Activated CD4-positive, alpha-beta T cell treated with anti-CD3 and anti-CD28 coated beads for 4 hours (primary cell): Measurements from ENCODE around the gene GRIN2A.

Experiments
- DNase-seq, 2 donors: peaks; one replicate each; pipeline ENCODE4 v3.0.0-alpha.2; 2020

GRIN2A gene

GRCh38 chr16:9805109-9805508, 377.1 kb downstream of the GRIN2A start:
- no peak for DNase-seq

GRCh38 chr16:9802160-9802559, 380.1 kb downstream of the GRIN2A start:
- DNase-seq = no peak

- no peak for DNase-seq
Observed at GRCh38 chr16:9801651-9802050, 380.6 kb downstream of the GRIN2A start.

GRCh38 chr16:9800186-9800738, 382.0 kb downstream of the GRIN2A start:
- DNase-seq = no peak

GRCh38 chr16:9798952-9799580, 383.2 kb downstream of the GRIN2A start:
- no peak for DNase-seq

DNA sequence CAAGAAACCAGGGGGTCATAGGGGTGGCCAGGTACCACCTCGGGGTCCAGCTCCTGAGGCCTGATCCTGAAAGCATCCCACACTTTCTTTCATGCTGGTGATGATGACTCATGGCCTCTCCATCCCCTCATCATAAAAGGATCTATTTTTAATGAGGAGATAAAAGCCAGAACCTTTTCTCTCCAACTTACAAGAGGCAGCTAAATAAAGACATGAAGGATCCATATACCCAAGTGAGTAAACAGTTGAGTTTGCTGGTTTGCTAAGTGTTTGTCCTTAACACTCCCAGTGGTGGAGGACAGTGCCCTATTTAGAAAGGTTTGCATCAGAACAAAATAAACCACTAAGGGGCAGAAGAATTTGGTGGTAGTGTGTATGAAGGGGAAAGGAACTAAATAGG, 383.8 kb downstream of the GRIN2A start:
- no peak for DNase-seq

DNA sequence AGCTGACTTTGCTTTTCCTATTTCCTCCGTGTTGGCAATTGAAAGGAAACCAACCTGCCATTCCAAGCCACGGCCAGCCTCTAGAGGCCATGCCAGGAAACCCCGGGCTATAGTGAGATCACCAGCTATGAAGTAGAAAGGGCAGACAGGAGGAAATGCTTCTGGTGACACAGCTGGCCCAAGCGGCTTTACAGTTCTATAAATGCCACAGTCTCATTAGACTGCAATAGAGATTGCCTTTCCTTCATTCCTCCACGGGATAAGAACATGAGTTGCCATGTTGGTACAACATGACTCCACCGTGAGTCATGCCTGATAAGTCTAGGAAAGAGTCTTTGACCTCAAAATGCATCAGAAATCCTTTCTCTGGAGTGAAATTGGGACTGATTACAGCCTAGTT, 384.9 kb downstream of the GRIN2A start:
- no peak for DNase-seq

DNA sequence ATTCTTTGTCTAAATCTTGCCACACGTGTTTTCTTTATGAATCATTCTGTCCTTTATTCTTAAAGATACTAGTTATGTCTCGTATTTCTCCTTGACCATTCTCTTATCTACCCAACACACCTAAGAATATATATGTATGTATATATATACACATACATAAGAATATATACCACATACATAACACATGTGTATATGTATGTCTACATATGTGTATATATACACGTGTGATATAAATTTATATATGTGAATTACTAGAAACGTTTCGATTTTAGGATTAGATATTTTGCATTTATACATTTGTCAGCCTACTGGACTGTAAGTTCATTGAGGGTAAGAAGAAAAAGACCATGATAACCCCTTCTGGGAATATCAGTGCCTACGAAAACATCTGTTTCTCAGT, 388.6 kb downstream of the GRIN2A start:
- no peak for DNase-seq

DNA sequence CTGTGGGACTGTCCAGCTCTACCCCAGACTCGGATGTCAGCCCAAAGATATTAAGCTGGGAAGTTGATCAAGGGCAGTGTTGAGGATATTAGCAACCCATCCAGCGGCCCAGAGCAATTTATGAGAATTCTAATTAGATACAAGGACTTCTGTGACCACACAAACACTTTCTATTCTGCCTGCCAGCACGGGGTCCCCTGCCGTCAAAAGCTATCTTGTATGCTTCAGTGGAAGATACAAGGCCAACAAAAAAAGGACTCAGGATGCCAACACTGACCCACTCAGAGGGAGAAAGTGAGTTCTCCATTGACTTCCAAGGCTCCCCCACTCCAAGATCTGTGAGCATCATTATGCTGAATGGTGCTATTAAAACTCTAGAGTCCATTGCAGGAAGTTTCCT, 390.7 kb downstream of the GRIN2A start:
- DNase-seq = no peak

DNA sequence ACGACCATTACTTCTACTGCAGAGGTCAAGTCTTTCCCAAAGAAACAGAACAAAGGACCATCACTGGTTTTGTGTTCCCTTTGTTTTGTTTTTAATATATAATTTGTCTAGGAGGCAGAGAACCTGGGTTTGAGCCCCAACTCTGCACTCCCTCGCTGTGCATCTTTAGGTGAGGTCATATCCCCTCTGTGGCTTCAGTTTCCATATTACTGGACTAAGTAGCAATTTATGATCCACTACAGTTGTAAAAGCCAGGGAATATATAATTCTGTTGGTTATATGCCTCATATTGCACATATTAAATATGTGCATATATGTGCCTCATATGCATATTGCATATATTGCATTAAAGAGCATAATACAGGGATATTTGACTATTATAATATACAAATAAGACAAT, 392.0 kb downstream of the GRIN2A start:
- DNase-seq = no peak

GRCh38 chr16:9787717-9788116, 394.5 kb downstream of the GRIN2A start:
- no peak for DNase-seq

DNA sequence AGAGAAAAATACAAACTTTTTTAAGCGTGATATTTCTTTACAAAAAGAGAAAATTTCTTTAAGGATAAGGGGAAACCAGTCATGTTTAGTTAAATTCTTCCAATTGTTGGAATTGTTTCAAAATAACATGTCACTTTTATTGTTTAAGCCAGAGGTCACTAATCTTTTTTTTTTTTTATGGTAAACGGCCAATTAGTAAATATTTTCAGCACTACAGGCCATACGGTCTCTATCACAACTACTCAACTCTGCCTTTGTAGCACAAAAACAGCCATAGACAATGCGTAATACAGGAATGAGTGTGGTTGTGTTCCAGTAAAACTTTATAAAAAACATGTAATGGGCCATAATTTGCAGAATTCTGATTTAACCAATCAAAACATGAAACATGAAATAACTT, 401.4 kb downstream of the GRIN2A start:
- DNase-seq = no peak

DNA sequence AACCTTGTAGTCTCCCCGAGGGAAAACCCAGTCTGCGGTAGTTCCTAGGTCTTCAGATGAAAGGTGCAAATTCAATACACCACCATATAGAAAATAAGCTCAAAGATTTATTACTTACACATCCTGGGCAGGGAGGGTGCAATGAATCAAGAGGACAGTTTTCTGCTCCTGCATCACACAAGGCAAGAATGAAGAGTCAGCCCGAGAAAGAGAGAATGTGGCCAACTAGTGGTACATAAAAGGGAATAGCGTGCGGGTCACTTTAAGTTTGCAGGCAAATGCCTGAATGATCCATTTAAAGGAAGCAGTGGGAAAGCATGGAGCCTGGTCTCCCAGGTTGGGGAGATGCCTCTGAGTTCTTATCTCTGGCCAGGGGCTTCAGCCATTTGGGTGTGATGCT, 403.4 kb downstream of the GRIN2A start:
- DNase-seq = no peak

DNA sequence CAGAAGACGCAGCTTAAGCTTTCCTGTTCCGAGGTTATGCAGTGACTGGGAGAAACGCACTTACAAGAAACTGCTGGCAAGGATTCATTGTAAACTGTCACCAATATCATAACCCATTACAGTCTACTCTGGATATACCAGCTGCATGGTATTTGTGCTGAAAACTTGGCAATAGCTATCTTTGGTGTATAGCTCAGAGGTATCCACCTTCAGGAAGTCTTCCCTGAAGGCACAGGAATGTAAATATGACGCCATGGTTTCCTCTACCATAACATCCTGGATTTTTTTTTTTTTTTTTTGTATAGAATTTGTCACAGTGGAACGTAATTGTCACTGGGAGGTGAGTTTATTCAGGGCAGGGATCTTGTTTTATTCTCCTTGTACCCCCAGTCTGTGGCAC, 406.2 kb downstream of the GRIN2A start:
- DNase-seq = no peak

- DNase-seq = no peak
Observed at GRCh38 chr16:9773289-9773688, 408.9 kb downstream of the GRIN2A start.

DNA sequence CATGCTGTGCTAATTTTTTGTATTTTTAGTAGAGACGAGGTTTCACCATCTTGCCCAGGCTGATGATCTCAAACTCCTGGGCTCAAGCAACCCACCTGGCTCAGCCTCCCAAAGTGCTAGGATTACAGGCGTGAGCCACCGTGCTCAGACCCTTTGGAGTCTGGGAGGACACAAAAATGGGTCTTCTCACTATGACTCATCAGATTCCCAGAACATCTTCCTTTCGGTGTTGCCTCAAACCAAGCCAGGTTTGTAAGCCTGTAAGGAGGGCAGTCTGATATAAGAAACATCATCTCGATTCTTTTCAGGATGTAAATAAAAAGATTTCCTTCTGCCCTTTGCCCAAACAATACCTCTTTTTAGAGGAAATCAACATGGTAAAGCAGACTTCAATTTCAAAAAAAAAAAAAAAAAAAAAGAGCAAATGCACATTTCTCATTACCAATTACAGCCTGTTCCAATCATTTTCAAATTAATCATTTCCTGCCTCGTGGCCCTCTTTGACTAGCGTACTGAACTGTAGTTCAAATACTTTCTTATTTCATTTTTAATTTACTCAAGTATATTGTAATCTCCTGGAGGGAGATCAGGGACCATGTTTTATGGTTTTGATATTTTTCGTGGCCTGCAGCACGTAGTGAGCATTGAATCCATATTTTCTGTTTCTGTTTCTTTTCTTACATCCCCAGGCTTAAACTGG, 409.6 kb downstream of the GRIN2A start:
- DNase-seq = no peak

GRCh38 chr16:9766891-9767290, 415.3 kb downstream of the GRIN2A start:
- DNase-seq = no peak

DNA sequence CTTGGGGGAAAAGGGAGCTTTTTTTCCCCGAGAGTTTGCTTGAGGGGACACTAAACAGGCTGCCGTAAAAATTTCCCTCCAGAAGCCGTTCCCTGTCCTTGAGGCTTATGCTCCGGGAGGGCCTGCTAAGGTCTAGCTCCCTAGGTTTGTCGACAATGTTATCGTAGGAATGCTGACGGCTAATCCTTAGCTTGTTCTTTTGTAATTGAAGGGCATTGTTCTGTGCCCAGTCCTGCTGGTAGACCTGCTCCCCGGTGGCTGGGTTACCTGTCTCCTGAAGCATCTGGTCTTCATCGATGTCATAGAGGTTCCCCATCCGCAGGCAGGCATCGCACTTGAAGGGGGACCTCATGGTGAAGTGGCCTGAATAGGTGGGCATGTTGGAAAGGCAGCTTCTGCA, 418.7 kb downstream of the GRIN2A start:
- DNase-seq = no peak

GRCh38 chr16:9761870-9762269, 420.4 kb downstream of the GRIN2A start:
- no peak for DNase-seq

DNA sequence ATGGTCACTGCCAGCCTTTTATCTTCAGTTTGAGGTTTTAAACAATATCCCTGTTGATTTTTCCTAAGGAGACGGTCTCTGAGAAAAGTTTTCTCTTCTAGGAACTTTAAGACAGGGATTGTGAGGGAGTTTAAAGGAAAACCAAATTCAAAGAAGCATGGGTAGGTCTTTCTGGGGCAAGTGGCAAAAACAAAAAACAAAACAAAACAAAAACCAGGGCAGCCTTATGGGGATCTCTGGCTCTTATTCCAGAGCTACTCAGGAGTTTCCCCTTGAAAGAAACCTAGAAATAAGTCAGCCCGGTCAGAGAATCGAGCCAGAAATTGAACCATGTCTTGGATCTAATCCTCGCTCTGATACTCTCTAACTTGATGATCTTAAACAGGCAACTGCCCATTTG, 424.5 kb downstream of the GRIN2A start:
- no peak for DNase-seq

GRCh38 chr16:9756434-9756833, 425.8 kb downstream of the GRIN2A start:
- no peak for DNase-seq

GRCh38 chr16:9755081-9755480, 427.1 kb downstream of the GRIN2A start:
- no peak for DNase-seq

GRCh38 chr16:9741776-9742175, 440.5 kb downstream of the GRIN2A start:
- DNase-seq = no peak

- DNase-seq = no peak
Observed at GRCh38 chr16:9739301-9739700, 442.9 kb downstream of the GRIN2A start.

DNA sequence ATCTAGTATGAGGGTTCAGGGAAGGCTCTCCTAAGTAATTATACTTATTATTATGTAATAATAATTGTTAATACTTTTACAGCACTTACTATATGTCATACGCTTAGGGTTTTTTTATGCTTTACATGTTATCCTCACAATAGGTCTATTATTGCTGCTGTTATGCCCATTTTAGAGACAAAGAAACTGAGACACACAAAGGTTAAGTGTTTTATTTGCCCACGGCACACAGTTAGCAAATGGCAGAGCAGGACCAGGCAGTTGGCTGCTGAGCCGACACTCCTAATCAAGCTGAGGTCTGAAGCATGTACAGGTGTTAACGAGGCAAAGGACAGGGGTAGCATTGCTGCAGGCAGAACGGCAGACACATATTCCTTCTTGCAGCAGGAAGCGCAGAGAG, 443.5 kb downstream of the GRIN2A start:
- DNase-seq = no peak
